Stimulated activated CD4-positive, alpha-beta T cell treated with anti-CD3 and anti-CD28 coated beads, Interleukin-1b, Interleukin-23, amount 100 ng/mL, for 1 hour (primary cell): Measurements from ENCODE around the gene MAGEB17.
"Not testable (repeated sequence)": the region's sequence is repeated elsewhere in the genome, so short reads cannot be mapped to it uniquely, and the experiment has no call there.

Source experiments
- DNase-seq, 2 donors: peaks; one replicate each; pipeline ENCODE4 v3.0.0-alpha.2; 2020; ENCODE audit warnings: low read depth in 2 of 2

The MAGEB17 gene, protein sequence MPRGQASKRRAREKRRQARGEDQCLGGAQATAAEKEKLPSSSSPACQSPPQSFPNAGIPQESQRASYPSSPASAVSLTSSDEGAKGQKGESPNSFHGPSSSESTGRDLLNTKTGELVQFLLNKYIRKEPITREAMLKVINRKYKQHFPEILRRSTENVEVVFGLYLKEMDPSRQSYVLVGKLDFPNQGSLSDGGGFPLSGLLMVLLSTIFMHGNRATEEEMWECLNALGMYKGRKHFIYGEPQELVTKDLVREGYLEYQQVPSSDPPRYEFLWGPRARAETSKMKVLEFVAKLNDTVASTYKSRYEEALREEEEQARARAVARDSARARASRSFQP

DNA sequence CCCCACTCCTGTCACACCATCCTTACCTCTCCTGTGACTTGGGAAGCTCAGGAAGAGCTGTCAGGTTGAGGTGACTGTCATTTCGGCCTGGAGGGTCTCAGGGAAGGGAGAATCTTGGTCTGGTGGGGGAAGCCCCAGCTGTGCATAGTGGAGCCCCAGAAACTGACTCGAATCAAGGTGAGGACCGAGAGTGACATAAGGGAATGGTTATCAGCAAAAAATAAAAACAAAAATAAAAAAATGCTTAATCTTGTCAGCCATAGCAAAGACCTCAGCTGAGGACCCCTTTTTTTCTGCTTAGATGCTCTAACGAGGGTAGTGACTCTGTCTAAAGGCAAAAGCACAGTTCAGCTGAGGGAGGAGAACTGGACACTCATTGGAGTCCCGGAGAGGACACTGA, at the start of gene MAGEB17:
Gene MAGEB17, plus strand, starts transcription at position 301 of the 400 bp plus-strand sequence. CDS start 2,902 bp downstream, outside the sequence.
- DNase-seq = no peak

DNA sequence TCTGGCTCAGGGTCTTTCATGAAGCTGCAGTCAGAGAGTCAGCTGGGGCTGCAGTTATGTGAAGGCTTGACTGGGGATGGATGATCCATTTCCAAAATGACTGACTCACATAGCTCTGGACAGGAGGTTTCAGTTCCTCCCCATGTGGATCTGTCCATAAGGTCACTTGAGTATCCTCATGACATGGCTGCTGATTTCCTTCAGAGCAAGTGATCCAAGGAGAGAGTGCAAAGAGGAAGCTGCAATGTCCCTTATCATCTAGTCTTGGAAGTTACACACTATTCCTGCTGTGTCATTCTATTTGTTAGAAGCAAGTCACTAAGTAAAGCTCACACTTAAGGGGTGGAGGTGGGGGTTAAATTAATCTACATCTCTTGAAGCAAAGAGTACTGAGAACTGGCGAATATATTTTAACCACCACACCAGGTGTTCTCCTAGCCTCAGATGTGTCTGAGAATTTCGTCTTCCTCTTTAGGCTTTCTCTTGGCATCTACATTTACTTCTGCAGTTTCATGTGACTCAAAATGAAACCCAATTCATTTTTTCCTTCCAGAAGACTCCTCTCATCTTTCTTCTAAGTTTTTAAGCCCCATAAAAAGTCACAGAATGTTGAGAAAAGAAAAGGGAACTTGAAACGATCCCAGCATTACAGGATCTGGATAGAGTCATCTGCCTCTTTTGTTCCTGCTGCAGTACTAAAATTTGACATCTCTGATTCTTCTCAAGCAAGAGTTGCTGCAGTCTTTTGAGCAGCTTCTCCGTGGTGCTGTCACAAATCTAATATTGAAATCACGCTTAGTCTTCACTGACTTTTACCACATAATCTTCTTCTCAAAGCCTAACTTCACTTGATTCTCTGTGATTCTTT, 47.7 kb upstream of the MAGEB17 start:
- DNase-seq = no peak

DNA sequence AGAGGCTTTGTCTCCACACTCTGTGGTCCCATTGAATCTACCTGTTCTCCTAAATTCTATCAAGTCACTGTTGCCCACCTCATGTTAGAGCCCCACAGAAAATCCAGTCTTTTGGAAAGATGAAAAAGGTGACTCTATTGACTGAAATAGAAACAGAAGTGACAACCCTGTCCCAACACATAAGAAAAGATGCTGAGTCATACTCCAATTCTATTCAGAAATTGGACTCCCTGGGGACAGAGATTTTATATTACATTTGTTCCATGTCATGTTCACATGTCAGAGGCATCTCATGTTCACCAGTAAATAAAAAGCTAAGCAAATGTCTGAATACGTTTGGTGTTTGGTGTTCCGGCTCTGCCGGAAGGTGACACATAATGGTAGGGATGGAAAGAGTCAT, 46.9 kb upstream of the MAGEB17 start:
- DNase-seq = no peak

DNA sequence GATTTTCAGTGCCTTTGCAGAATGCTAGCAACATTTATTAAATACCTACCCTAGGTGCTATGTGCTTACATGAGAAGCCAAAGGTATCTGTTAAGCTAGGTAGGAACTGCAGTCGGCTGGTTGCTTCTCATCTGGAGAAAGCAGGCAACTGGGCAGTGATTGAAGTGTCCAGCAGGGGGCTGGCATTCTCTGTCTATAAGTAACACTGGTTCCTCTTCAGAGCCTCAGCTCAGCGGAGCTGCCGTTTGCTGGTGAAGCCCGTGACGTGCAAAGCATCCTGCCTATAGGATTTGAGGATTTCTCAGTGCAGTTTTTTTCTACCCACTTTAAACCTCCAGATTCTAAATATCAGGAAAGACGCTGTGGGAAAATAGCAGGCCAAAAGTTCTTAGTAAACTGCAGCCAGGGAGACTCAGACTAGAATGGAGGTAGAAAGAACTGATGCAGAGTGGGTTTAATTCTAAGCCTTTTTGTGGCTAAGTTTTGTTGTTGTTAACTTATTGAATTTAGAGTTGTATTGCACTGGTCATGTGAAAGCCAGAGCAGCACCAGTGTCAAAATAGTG, 44.0 kb upstream of the MAGEB17 start, which contains the start of gene GRPR:
Gene GRPR, plus strand, starts transcription at position 344 of the 565 bp plus-strand sequence. CDS start 389 bp downstream, outside the sequence.
- DNase-seq = peak; percentile 2 to 24

DNA sequence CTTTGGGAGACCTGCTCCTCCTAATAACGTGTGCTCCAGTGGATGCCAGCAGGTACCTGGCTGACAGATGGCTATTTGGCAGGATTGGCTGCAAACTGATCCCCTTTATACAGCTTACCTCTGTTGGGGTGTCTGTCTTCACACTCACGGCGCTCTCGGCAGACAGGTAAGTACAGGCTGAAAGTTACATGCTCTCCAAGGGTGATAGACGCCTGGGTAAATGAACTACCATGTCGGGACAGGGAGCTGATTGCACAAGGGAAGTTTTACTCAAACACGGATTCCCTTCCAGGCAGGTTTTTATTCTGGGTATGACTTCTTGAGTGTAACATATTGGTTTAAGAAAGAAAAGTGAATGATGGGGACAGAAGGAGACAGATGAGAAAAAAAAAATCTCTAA, 43.1 kb upstream of the MAGEB17 start:
- DNase-seq = no peak

DNA sequence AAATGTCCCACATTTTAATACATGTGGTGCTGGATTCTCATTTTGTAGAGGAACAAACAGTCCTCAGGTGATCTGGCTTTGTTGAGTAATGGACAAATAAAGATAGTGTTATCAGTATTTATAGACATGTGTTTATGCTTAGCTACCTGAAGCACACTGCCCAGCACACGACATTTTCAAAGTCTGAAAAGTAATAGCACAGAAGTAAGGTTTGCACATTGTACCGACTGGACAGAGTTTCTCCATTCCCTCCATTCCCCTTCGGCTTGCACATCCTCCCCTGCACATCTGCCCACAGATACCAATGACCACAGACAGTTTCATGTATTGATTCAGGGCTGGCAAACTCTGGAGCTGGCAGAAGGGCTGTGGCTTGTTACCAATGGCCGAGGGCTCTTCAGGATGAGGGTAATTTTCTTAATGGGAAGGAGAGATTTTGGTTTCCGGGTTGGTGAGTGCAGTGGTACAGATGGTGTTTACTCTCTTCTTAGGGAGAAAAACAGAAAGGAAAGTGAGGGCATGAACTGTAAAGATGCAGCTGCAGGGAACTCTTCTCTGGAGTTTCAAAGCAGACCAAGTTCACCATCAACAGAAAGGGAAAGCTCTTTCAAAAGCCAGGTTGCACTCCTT, 41.6 kb upstream of the MAGEB17 start:
- no peak for DNase-seq

DNA sequence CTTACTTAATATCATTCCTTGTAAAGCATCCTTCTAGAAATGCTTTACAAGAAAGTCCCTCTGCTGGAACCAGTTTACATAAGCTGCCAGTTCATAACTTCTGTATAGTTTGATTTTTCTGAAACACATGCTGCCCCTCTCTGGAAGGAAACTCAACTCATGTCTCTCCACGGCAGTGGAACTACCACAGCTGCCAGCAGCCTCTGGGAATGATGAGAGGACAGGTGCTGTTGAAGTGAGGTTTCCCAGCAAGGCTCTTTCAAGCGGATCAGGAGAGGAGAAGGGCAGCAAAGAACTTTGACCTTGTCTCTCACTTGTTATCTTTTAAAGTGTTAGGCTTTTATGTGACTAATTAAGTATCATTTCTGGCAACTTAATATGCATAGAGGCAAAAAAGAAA, 36.6 kb upstream of the MAGEB17 start:
- DNase-seq = no peak

DNA sequence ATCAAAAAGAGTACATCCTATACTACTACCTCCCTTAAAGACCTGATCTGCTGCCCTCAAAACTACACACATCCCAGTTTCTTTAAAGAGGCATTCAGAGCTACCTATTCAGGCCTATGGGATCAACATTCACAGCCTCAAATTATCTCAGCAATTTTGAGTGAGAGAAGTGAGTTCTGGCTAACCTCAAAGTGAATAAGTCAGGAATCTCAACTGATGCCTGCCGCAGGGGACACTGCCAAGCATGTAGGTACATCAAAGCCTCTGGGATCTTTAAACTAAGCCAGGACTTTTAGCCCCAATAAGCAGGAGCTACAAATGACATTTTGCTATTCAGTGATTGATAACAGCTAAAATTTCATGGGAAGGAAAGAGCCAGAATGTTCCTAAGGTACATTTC, 32.3 kb upstream of the MAGEB17 start:
- DNase-seq = no peak

DNA sequence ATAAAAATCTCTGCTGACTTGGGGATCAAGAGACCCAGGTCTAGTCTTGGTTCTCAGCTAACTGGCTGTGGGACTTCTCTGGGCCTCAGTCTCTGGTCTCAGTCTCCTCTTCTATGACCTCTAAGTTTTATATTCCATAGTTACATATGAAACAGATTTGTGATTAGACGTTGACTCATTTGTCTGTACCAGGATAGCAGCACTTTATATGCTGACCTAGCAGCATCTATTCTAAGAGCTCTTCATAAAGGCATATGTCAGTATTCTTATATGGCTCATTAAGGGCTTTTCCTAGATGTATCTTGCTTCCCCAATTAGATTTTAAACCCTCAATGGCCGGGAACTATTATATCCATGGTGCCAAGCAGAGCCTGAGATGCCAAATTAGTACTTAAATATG, 31.2 kb upstream of the MAGEB17 start:
- DNase-seq = no peak

DNA sequence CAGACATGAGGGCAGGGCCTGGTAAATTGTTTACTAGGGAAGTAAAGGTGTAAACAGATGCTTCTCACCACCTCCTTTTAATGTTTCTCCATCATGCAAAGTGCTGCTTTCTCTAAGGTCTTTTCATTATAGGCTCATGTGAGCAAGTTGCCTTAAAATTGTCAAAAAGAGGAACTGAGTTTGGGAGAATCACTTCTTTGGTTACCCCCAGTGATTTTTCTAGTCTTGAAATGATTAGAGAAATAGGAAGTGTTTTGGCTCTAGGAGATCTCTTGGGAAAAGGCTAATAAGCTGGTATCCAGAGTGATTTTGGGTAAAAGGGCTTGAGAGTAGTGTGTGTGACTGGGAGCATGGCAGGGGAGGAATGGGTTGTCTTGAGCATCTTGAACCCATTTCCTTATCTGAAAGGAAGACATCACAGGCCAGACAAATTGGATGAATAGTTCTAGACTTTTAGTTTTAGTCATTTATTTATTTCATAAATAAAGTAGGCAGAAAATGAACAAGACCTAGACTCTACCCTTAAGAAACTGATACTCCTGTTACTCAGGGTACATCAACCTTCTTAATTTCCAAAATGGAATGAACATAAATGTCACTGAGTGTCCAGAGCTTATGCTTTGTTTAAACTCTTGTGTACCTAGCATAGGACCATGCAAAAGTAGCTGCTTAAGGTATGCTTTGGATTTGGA, 29.7 kb upstream of the MAGEB17 start:
- DNase-seq = no peak

DNA sequence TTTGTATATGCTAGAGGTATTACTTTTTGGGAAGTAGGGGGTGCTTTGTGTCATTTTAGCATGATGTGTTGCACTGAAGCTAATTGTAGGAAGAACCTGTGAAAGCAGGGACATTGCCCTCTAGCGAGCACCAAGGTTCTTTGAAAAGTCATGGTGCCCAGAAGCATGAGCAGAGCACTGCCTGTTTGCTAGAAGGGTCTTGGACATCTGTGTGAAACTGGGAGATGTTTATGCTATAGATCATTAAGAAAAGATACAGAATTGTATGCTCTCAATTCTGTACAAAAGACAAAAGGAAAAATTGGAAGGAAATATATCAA, 29.2 kb upstream of the MAGEB17 start:
- no peak for DNase-seq

DNA sequence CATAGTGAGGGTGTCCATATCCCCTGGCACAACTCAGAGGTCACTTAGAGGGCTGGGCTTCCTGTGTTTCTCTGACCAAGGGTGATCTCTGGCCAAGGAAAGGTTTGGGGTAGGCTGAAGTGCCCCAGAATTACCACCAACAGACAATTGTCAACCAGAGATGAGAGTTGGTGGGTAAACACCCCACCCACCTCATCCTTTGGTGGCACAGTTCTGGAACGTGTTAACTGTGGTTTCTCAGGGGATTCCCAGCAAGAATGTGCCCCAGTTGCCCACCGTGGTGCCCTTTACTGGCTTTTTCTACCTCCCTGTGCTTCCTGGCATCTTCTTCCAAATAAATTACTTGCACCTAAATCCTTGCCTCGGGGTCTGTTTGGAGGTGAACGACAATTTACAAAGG, 26.8 kb upstream of the MAGEB17 start:
- DNase-seq = no peak

DNA sequence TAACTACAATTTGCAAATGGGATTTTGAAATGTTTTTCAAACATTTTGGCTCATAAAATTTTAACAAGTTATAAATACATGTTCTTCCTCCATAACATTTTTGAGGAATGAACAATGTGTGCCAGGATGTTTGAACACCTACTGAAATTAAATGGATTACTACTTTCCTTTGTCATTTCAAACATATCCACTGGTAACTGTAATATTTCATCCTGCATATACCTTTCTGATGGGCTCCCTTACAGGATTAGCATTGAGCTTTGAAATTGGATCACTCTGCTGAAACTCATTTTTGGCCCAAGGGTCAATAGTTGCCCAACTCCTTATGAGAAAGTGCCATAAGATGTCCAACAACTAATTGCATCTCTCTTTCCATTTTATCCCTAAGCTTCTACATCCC, 26.3 kb upstream of the MAGEB17 start:
- no peak for DNase-seq

DNA sequence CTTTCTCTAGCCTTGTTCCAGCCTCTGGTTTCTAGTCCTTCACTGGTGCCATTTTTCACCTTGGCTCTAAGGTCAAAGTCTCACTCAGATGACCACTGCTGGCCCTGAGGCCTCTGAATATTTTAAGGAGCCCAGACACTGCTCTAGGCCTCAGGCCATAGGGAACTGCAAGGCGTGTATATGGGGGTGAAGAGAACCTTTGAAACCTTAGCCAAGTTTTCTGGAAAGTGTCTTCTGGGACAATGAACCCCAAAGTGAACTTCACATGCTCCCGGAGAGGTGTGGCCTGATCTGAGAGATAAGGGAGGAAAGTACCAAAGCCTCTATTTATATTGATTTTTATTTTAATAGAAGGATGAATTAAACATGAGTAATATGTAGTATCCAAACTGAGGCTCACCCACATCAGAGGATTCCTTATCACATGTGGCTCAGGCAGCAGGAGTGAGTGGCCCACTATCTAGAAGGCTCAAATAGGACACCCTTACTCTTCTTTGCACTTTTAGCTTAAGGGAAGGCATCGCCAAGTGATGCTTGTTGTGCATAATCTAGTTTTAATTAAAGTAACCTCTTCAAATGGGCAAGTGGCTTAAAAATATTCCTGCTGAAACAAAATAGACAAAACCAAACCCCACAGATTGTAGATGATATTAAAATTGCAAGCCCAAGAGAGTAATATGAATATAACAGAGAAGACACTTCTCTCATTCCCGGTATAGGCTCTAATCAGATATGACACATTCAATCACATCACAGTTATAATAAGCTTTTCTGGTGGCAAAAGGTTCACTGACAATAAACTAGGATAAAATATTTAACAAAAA, 25.6 kb upstream of the MAGEB17 start:
- no peak for DNase-seq

DNA sequence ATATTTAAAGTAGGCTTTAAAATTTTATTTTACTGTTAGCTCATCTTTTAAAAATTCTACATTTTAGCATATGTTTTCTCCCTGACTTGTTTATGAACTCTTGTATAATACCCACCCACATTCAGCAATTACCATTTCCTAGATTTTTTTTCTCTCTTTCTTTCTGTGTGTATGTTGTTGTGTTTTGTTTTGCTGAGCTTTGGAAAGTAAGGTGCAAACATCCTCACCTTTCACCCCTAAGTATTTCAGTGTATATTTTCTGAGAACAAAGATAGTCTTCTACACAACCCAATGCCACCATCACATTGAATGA, 25.1 kb upstream of the MAGEB17 start:
- no peak for DNase-seq

DNA sequence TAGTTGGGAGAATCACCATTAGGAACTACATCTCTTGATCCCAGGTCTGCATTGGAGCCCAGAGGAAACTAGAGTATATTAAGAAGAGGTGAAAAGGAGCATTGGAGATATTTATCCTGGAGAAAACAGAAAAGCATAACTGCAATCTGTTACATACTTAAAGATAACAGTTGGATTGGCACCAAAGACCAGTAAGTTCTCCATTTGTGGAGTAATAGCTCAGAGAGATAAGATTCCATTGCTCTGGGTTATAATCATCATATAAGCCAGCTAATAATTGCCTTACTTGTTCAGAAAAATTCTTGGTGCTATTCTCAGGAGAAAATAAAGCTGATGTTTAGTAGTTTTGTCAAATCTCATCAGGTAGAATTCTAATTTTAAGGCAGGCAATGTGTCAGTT, 23.3 kb upstream of the MAGEB17 start:
- DNase-seq = no peak

DNA sequence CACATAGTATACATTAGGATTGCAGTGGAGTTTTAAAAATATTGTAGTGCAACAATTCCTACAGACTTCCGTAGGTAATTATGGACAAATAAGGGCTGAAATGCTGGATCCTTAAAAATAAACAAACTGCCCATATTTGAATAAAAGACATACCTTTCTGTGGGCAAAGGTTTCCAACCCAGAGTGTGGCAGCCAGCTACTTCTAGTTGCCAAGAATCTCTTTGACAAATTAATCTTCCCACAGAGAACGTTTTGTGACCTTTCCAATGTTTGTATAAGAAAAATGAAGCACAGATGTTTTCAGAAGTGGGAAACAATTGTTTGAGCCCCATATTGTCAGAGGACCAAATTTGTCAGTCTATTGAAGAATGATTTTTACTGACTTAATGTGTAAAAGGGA, 22.9 kb upstream of the MAGEB17 start:
- no peak for DNase-seq

DNA sequence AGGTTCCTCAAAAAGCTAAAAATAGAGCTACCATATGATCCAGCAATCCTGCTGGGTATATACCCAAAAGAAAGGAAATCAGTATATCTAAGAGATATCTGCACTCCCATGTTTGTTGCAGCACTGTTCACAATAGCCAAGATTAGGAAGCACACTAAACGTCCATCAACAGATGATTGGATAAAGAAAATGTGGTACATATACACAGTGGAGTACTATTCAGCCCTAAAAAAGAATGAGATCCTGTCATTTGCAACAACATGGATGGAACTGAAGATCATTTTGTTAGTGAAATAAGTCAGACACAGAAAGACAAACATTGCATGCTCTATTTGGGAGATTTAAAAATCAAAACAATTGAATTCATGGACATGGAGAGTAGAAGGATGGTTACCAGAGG, 22.2 kb upstream of the MAGEB17 start:
- not testable (repeated sequence) for DNase-seq

DNA sequence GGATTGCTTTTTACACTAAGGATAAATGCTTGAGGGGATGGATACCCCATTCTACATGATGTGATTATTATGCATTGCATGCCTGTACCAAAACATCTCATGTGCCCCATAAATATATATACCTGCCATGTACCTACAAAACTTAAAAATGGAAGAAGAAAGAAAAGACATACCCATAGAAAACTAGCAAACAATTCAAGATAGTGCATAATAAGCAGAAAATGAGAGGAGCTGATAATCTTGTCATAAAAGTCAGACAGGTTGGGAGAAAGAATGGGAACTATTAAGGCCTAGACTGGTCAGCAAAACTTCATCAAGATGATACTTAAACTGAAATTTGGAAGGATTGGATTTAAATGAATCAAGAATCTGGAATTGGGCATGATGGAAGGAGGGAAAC, 21.6 kb upstream of the MAGEB17 start:
- DNase-seq = no peak

DNA sequence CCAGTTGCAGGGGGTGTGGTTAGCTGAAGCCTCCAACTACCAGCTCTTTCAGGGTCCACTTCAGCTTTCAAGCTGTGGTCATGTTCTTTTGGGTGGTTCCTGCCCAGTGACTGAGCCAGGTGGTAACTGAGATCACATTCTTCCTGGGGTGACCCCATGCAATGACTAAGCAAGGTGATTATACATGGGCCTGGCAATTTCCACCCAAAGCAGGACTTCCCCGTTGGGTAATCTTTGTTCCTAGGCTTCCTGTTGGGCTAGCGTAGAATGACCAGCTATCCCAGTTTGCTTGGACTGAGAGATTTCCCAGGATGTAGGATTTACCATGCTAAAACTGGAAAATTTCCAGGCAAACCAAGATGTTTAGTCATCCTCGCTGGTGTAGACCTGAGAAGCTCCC, 18.4 kb upstream of the MAGEB17 start:
- DNase-seq = no peak

DNA sequence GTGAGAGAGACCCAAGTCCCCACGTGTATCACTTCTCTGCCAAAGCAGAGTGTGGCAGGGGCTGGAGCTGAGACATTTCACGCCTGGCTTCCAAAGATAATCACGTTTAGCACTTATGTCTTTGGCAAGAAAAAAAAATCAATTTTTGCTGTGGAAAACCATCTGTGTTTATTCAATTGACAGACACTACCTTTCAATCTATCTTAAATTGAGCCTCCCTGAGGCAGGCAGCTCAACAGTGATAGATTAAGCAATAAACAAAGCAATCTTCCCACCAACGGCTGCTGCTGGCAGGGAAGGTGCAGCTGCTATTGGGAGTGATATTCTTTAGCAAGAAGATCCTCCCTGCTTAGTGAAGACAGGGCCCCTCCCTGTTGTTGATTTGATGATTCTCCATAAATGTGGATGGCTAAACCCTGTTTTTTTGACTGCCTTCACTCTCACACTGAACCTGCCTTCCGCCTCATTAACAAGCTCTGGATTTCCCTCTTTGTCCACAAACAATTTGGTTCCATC, 11.6 kb upstream of the MAGEB17 start:
- no peak for DNase-seq
